Liver (tissue), 9 donors: ENCODE data around the gene SHBG. TPM values are rescaled to one million over a fixed set of nuclear protein-coding genes. Genes with fewer than 3 reads are reported as not detected.

ENCODE experiments used
- DNase-seq: peaks from one replicate; pipeline ENCODE4 v3.0.0-alpha.2; 2017; ENCODE audit warnings: low spot score
- H3K27ac ChIP-seq, 2 donors: one replicate each; pipeline ENCODE4 v1.7.0; 2013; ENCODE audit warnings: inconsistent platforms in 2 of 2, low read length in 2 of 2, control low read depth in 1 of 2, low read depth in 1 of 2, mild to moderate bottlenecking in 1 of 2
- H3K27me3 ChIP-seq, 4 donors: one replicate each; pipeline versions ENCODE4 v1.6.1 to v1.7.0; 2013; ENCODE audit warnings: low read length in 3 of 4, inconsistent platforms in 1 of 4, mild to moderate bottlenecking in 1 of 4, moderate library complexity in 1 of 4; ENCODE audit not compliant: control insufficient read depth in 4 of 4, insufficient read depth in 4 of 4
- H3K36me3 ChIP-seq, 4 donors: one replicate each; pipeline versions ENCODE4 v1.6.1 to v1.7.0; 2013; ENCODE audit warnings: low read length in 3 of 4, mild to moderate bottlenecking in 3 of 4, low read depth in 1 of 4, moderate library complexity in 1 of 4; ENCODE audit not compliant: control insufficient read depth in 4 of 4, insufficient read depth in 3 of 4
- H3K4me1 ChIP-seq, 4 donors: one replicate each; pipeline versions ENCODE4 v1.6.1 to v1.7.0; 2013; ENCODE audit warnings: low read length in 3 of 4, mild to moderate bottlenecking in 3 of 4, moderate library complexity in 1 of 4; ENCODE audit not compliant: control insufficient read depth in 4 of 4, insufficient read depth in 4 of 4
- H3K4me3 ChIP-seq, 3 donors: one replicate each; pipeline versions ENCODE4 v1.6.1 to v1.7.0; 2013; ENCODE audit warnings: low read length in 3 of 3, control low read depth in 1 of 3, low read depth in 1 of 3, mild to moderate bottlenecking in 1 of 3
- H3K9ac ChIP-seq, 2 donors: one replicate each; pipeline ENCODE4 v1.7.0; 2013; ENCODE audit warnings: low read length in 2 of 2, mild to moderate bottlenecking in 2 of 2, moderate library complexity in 2 of 2, control low read depth in 1 of 2, low read depth in 1 of 2
- H3K9me3 ChIP-seq, 4 donors: one replicate each; pipeline versions ENCODE4 v1.6.1 to v1.7.0; 2013; ENCODE audit warnings: low read length in 3 of 4; ENCODE audit not compliant: control insufficient read depth in 4 of 4
- EGR1 ChIP-seq, 2 donors: IDR thresholded peaks; 2 replicates each; pipeline ENCODE4 v1.6.1; 2016 to 2018; ENCODE audit warnings: antibody characterized with exemption in 2 of 2, low read depth in 2 of 2
- FOXA1 ChIP-seq: IDR thresholded peaks from 2 replicates; pipeline ENCODE4 v1.6.1; 2016; ENCODE audit warnings: antibody characterized with exemption
- HNF4A ChIP-seq, 2 donors: conservative IDR thresholded peaks; 2 replicates each; pipeline ENCODE4 v1.6.1; 2016; ENCODE audit warnings: antibody characterized with exemption in 2 of 2, mild to moderate bottlenecking in 2 of 2
- HNF4G ChIP-seq: IDR thresholded peaks from 2 replicates; pipeline ENCODE4 v1.6.1; 2016; ENCODE audit warnings: antibody characterized with exemption
- JUND ChIP-seq, 2 donors: IDR thresholded peaks; 2 replicates each; pipeline ENCODE4 v1.6.1; 2016; ENCODE audit warnings: antibody characterized with exemption in 2 of 2
- NR2F2 ChIP-seq: IDR thresholded peaks from 2 replicates; pipeline ENCODE4 v1.6.1; 2016; ENCODE audit warnings: antibody characterized with exemption
- RAD21 ChIP-seq, 2 donors: IDR thresholded peaks; 2 replicates each; pipeline ENCODE4 v1.6.1; 2016; ENCODE audit warnings: antibody characterized with exemption in 2 of 2, mild to moderate bottlenecking in 2 of 2
- RXRA ChIP-seq, 2 donors: IDR thresholded peaks; 2 replicates each; pipeline ENCODE4 v1.6.1; 2017 to 2018; ENCODE audit warnings: antibody characterized with exemption in 2 of 2, mild to moderate bottlenecking in 1 of 2
- SP1 ChIP-seq: IDR thresholded peaks from 2 replicates; pipeline ENCODE4 v1.6.1; 2018; ENCODE audit warnings: antibody characterized with exemption, mild to moderate bottlenecking
- TAF1 ChIP-seq: conservative IDR thresholded peaks from 2 replicates; pipeline ENCODE4 v1.6.1; 2016; ENCODE audit warnings: antibody characterized with exemption, mild to moderate bottlenecking
- YY1 ChIP-seq: IDR thresholded peaks from 2 replicates; pipeline ENCODE4 v1.6.1; 2016; ENCODE audit warnings: antibody characterized with exemption, mild to moderate bottlenecking
- WGBS: extraction: QIAGEN DNeasy Blood & Tissue Kit; methylation state at CpG from one replicate; pipeline ENCODE4 v1.1.7; 2013; 5-methylcytosine and 5-hydroxymethylcytosine counted together
- polyA plus RNA-seq, 2 donors: library from polyadenylated mRNA; stranded (reverse) in 1 of 2; unstranded in 1 of 2; fragments of 200-250 nt in 1 of 2; fragments of >200 nt in 1 of 2; fragmentation: Nextera tagmentation in 1 of 2; extraction: Ambion mirVana in 1 of 2; gene quantifications; one replicate each; pipeline versions ENCODE4 v1.2.1 to v1.2.3, GENCODE V29; 2013 to 2015
- total RNA-seq, 2 donors: library from RNA; depleted of rRNA; stranded (reverse); fragments of >200 nt; gene quantifications; one replicate each; pipeline ENCODE4 v1.2.3, GENCODE V29; 2014
- TF ChIP-seq, protein P1 (sequence below): IDR thresholded peaks from 2 replicates; pipeline ENCODE4 v1.6.1; 2016; ENCODE audit warnings: antibody characterized with exemption
- TF ChIP-seq, protein P2 (sequence below): IDR thresholded peaks from 2 replicates; pipeline ENCODE4 v1.6.1; 2016; ENCODE audit warnings: antibody characterized with exemption
- TF ChIP-seq, protein P3 (sequence below): IDR thresholded peaks from 2 replicates; pipeline ENCODE4 v1.6.1; 2016; ENCODE audit warnings: antibody characterized with exemption
- TF ChIP-seq, protein P4 (sequence below): fragments of 150-350 bp; IDR thresholded peaks from 2 replicates; pipeline ENCODE4 v1.5.1; 2017; ENCODE audit warnings: improper control_type of control experiment, low read depth, low read length; ENCODE audit not compliant: missing input control
- donor health status: healthy.
- donor health status: healthy.
- donor health status: healthy.
- donor health status: healthy.
- donor health status: healthy.

Gene SHBG
- total and polyA plus RNA-seq, 4 donors, result 3.5 to 61.6 (median 22.2) TPM

DNA sequence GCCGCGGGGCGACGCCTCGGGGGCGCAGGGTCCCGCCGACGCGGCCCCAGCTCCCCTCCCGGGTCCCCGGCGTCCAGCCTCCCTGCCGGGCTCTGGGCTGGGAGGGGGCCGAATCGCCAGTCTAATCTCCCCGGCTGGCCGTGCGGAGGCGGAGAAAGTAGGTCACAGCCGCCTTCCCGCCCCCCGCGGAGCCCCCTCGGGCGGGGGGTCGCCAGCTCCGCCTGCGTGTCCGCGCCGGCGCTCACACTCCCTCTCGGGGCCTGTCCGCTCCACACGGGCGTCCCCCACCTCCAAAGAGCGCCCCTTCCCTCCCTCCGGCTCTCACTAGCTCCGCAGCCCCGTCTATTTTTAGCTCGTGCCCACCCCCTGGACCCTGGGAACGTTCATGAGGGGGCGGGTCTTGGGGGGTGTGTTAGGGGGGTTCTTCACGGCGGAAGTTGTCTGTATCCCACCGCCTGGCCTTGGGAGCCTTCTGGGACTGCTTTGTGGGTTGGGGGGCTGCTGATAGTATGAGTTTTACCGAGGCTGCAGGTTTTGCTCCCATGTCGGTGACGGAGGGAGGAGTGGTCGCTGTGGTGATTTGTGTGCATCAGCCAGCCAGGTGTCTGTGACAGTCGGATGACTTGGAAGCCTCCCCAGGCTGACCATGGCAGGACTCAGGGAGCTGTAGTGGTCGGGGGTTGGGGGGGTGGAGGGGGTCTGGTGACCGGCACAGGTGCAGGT lies 21.9 kb downstream of the SHBG start:
- Histone ChIP-seq H3K4me1 (peaks cover 4 to 18% (median 9%) of the 10 kb centered on the region in 4 donors), H3K27me3 (no peaks in the 10 kb centered on the region), H3K27ac (no peak overlapping the region), H3K9me3 (no peaks in the 10 kb centered on the region), H3K36me3 (no peaks in the 10 kb centered on the region), H3K9ac (no peak overlapping the region), H3K4me3 (peak overlapping the region in 2 of 3 donors; percentile 49 to 50)
- 13% methylated on average over 54 of the region's 54 CpGs for WGBS
- TF ChIP-seq, protein P1, sequence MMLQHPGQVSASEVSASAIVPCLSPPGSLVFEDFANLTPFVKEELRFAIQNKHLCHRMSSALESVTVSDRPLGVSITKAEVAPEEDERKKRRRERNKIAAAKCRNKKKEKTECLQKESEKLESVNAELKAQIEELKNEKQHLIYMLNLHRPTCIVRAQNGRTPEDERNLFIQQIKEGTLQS, result no peak
- TF ChIP-seq JUND (IDR thresholded peaks at IDR 0.05) (no peak), SP1 (no peak), FOXA1 (no peak), TAF1 (no peak), YY1 (no peak), HNF4G (no peak), RXRA (IDR thresholded peaks at IDR 0.05) (no peak), HNF4A (conservative IDR thresholded peaks at IDR 0.05) (no peak), RAD21 (IDR thresholded peaks at IDR 0.05) (no peak), NR2F2 (no peak), EGR1 (IDR thresholded peaks at IDR 0.05; ENCODE audit: low read depth in 2 of 2) (no peak)
- TF ChIP-seq, protein P2, sequence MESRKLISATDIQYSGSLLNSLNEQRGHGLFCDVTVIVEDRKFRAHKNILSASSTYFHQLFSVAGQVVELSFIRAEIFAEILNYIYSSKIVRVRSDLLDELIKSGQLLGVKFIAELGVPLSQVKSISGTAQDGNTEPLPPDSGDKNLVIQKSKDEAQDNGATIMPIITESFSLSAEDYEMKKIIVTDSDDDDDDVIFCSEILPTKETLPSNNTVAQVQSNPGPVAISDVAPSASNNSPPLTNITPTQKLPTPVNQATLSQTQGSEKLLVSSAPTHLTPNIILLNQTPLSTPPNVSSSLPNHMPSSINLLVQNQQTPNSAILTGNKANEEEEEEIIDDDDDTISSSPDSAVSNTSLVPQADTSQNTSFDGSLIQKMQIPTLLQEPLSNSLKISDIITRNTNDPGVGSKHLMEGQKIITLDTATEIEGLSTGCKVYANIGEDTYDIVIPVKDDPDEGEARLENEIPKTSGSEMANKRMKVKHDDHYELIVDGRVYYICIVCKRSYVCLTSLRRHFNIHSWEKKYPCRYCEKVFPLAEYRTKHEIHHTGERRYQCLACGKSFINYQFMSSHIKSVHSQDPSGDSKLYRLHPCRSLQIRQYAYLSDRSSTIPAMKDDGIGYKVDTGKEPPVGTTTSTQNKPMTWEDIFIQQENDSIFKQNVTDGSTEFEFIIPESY, result no peak
- TF ChIP-seq, protein P3, sequence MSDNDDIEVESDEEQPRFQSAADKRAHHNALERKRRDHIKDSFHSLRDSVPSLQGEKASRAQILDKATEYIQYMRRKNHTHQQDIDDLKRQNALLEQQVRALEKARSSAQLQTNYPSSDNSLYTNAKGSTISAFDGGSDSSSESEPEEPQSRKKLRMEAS, result no peak
- TF ChIP-seq, protein P4, sequence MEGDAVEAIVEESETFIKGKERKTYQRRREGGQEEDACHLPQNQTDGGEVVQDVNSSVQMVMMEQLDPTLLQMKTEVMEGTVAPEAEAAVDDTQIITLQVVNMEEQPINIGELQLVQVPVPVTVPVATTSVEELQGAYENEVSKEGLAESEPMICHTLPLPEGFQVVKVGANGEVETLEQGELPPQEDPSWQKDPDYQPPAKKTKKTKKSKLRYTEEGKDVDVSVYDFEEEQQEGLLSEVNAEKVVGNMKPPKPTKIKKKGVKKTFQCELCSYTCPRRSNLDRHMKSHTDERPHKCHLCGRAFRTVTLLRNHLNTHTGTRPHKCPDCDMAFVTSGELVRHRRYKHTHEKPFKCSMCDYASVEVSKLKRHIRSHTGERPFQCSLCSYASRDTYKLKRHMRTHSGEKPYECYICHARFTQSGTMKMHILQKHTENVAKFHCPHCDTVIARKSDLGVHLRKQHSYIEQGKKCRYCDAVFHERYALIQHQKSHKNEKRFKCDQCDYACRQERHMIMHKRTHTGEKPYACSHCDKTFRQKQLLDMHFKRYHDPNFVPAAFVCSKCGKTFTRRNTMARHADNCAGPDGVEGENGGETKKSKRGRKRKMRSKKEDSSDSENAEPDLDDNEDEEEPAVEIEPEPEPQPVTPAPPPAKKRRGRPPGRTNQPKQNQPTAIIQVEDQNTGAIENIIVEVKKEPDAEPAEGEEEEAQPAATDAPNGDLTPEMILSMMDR, result no peak
- DNase-seq, result peak; percentile 49

DNA sequence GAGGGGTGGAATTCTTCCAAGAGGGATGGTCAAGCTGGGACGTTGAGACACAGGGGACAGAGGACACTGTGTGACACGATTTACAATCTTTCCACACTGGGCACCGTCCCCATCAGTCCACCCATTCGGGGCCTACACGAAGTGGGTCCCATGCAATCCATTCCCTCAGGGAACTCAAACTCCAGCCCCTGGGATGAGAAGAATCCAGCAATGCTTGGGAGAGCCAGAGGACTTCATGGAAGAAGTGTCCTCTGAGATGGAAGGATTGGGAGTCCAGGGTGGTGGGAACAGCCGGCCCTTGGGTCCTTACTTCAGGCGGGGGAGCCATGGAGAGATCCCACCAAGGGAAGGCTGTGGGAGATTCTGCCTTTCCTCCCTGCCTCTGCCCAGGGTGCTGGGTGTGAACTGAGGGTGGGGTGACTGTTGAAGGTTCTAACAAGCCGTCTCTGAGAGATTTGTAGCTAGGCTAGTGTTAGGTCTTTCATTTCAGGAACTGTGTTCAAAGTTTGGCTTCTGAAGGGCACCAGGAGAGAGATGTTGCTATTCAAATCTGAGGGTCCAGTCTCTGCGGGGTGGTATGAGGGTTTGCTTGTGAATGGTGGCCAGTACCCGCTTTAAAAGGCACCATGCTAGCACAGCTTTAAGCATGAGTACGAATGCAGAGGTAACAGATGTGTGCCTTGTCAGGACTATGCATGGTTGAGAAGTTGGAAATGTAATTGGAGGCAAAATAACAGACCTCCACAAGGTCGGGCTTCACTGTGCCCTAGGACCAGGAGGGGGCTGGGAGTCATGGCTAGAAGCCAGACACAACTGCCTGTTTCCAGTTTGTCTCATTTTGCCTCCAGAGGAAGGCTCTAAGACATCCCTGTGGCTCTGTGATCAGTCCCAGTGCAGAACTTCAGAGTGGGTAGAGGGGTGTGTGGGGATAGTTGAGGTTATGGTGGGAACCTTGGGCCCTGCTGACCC lies 22.7 kb downstream of the SHBG start:
- H3K9ac ChIP-seq, result no peak overlapping the region
- TF ChIP-seq EGR1 (IDR thresholded peaks at IDR 0.05; ENCODE audit: low read depth in 2 of 2) (no peak), SP1 (no peak), FOXA1 (no peak), JUND (IDR thresholded peaks at IDR 0.05) (no peak), RXRA (IDR thresholded peaks at IDR 0.05) (no peak)
- TF ChIP-seq, protein P3, result no peak
- no peak overlapping the region for H3K27ac ChIP-seq
- WGBS, result 75% methylated on average over 12 of the region's 12 CpGs
- H3K27me3 ChIP-seq, result no peaks in the 10 kb centered on the region
- no peak overlapping the region for H3K4me3 ChIP-seq
- DNase-seq, result no peak
- H3K36me3 ChIP-seq, result no peaks in the 10 kb centered on the region
- H3K4me1 ChIP-seq, result peaks cover 4 to 18% (median 9%) of the 10 kb centered on the region in 4 donors
- H3K9me3 ChIP-seq, result no peaks in the 10 kb centered on the region
